ENCODE measurements around the gene CALHM6. TPM values are rescaled to one million over a fixed set of nuclear protein-coding genes. Genes with fewer than 3 reads are reported as not detected.
A peak's percentile ranks its signal among the peaks of the same experiment; 100 is the strongest.

Gene CALHM6
- total and polyA plus RNA-seq, 10 donors, result 84.2 to 212 (median 168) TPM

- no peak for DNase-seq
- no peak for TF ChIP-seq CTCF (IDR thresholded peaks at IDR 0.05 in 8 of 11, conservative IDR thresholded peaks at IDR 0.05 in 3 of 11)
- TF ChIP-seq POLR2AphosphoS5 (IDR thresholded peaks at IDR 0.05), result no peak
- TF ChIP-seq POLR2A (IDR thresholded peaks at IDR 0.05), result no peak
- WGBS, 5 donors, result 63 to 81% (median 72%) methylated on average over 2 of the region's 2 CpGs
Observed at GRCh38 chr6:116452531-116452930, 8.6 kb upstream of the CALHM6 start.

GRCh38 chr6:116456106-116456505, 5.1 kb upstream of the CALHM6 start:
- DNase-seq, result no peak
- H3K27ac ChIP-seq, result peak overlapping the region in 1 of 8 donors; percentile 57
- intact Hi-C loops (cut with DNase I; ENCODE audit: low total_unique reads), result no loop called here
- 91 to 97% (median 95%) methylated on average over 3 of the region's 3 CpGs for WGBS, 5 donors
- no peaks in the 10 kb centered on the region for H3K9me3 ChIP-seq
- H3K4me3 ChIP-seq, result no peak overlapping the region
- peaks cover 0 to 36% (median 23%) of the 10 kb centered on the region in 6 donors for H3K4me1 ChIP-seq
- TF ChIP-seq POLR2A (IDR thresholded peaks at IDR 0.05) (no peak), CTCF (IDR thresholded peaks at IDR 0.05 in 8 of 11, conservative IDR thresholded peaks at IDR 0.05 in 3 of 11) (no peak), POLR2AphosphoS5 (IDR thresholded peaks at IDR 0.05) (no peak)
- H3K27me3 ChIP-seq (replicated peaks in 1 of 7), result no peaks in the 10 kb centered on the region
- no peaks in the 10 kb centered on the region for H3K36me3 ChIP-seq

More at GRCh38 chr6:116452531-116452930, 8.6 kb upstream of the CALHM6 start:
- no peaks in the 10 kb centered on the region for H3K27me3 ChIP-seq (replicated peaks in 1 of 7)
- H3K4me1 ChIP-seq, result peaks cover 0 to 58% (median 29%) of the 10 kb centered on the region in 6 donors
- intact Hi-C loops (cut with DNase I; ENCODE audit: low total_unique reads), result no loop called here
- no peaks in the 10 kb centered on the region for H3K9me3 ChIP-seq
- peak overlapping the region in 1 of 8 donors; percentile 84 for H3K27ac ChIP-seq
- H3K4me3 ChIP-seq, result no peak overlapping the region
- no peaks in the 10 kb centered on the region for H3K36me3 ChIP-seq

DNA sequence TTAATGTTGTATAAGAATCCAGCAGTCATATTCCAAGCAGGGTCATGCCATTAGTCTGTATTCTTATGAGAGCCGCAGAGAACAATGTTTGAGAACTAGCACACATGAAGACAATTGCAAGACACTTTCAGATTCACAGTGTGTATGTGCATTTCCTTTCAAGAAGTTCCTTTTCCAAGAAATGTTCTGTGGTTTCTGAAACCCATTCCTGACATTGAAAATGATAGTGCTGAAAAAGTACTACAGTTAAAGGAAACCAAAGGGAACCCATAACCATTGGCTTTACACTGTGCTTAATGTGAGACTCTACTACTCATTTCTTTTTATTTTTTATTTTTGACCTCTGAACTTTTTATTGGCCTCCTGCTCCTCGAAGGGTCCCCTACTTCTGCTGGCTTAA, 4.2 kb upstream of the CALHM6 start:
- Histone ChIP-seq H3K9me3 (no peaks in the 10 kb centered on the region), H3K4me3 (no peak overlapping the region), H3K36me3 (no peaks in the 10 kb centered on the region), H3K27ac (peak overlapping the region in 2 of 8 donors; percentile 25 to 57), H3K4me1 (peaks cover 0 to 36% (median 21%) of the 10 kb centered on the region in 6 donors), H3K27me3 (replicated peaks in 1 of 7) (peaks cover 0 to 1% (median 0%) of the 10 kb centered on the region in 7 donors)
- intact Hi-C loops (cut with DNase I; ENCODE audit: low total_unique reads), result no loop called here
- DNase-seq, result no peak
- WGBS, 5 donors, result 70 to 77% (median 74%) methylated on average over 2 of the region's 2 CpGs
- TF ChIP-seq POLR2A (IDR thresholded peaks at IDR 0.05) (no peak), CTCF (IDR thresholded peaks at IDR 0.05 in 8 of 11, conservative IDR thresholded peaks at IDR 0.05 in 3 of 11) (no peak)

GRCh38 chr6:116458264-116458663, 2.9 kb upstream of the CALHM6 start:
- peaks cover 7 to 37% (median 26%) of the 10 kb centered on the region in 6 donors for H3K4me1 ChIP-seq
- no peaks in the 10 kb centered on the region for H3K36me3 ChIP-seq
- peaks cover 0 to 7% (median 0%) of the 10 kb centered on the region in 7 donors for H3K27me3 ChIP-seq (replicated peaks in 1 of 7)
- intact Hi-C loops (cut with DNase I; ENCODE audit: low total_unique reads), result no loop called here
- no peak for DNase-seq
- H3K27ac ChIP-seq, result no peak overlapping the region
- TF ChIP-seq POLR2A (IDR thresholded peaks at IDR 0.05), result no peak
- no peak for TF ChIP-seq CTCF (IDR thresholded peaks at IDR 0.05 in 8 of 11, conservative IDR thresholded peaks at IDR 0.05 in 3 of 11)
- H3K4me3 ChIP-seq, result no peak overlapping the region
- WGBS, 5 donors, result 91 to 97% (median 93%) methylated on average over 9 of the region's 9 CpGs
- H3K9me3 ChIP-seq, result no peaks in the 10 kb centered on the region

All from spleen (tissue), 11 donors.